GM18519 (cell line): ENCODE data around the gene KCNQ1OT1.

Source experiments
- ATAC-seq: cut with Tn5 transposase; IDR thresholded peaks from one replicate; pipeline ENCODE4 v1.9.1; 2021; ENCODE audit warnings: mild to moderate bottlenecking, moderate library complexity; ENCODE audit not compliant: unreplicated experiment, low FRiP score

KCNQ1OT1 gene

DNA sequence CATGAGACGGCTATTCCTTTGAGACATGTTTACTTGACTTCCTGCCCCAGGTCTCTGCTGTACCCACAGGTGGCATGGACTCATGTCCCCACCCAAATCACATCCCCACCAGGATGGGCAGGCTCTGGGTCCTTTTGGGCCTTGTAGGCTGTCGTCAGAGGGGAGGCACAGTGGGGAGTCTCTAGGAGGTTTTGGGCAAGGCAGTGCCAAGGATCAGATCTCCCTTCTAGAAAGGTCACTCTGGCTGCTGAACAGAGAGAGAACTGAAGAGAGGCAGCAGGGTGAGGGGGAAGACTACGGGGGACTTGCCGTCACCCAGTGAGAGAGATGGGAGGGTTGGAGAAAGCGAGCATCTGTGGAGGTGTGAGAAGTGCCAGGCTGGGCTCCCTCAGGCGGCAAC lies 4.6 kb upstream of the KCNQ1OT1 start:
- ATAC-seq: no peak

DNA sequence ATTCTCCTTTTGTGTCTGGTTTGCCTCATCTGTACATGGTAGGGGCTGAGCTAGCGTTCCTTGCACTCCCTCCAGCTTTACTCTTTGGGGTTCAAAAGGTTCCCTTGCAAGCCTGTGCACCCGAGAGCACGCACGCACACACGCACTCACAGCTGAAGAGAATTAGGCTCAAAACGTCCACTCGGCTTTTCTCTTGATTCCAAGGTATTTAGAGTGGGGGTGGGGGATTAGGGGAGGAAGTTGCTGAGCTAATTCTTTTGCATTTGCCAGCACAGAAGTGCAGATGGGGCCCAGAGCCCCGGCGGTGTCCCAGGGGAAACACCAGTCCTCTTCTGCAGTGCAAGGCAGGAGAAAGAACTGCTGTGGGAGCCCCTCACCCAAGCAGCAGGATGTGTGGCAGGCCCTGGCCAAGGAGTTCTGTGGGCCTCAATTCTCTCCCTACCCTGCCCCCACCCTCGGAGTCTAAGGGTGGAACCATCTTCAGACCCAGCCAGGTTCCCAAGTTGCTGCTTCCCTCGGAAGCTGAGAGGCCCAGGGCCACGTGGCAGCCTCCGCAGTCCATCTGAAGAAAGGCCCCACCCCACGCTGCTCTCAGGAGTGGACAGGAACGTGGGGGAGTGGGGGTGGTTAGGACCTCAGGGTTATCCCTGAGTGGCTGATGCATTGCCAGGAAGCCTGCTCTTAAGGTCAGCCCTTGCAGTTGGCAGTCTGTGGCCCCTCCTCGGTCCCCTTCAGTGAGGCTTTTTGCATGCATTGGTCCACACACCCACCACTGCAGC lies 3.8 kb upstream of the KCNQ1OT1 start:
- ATAC-seq: no peak

DNA sequence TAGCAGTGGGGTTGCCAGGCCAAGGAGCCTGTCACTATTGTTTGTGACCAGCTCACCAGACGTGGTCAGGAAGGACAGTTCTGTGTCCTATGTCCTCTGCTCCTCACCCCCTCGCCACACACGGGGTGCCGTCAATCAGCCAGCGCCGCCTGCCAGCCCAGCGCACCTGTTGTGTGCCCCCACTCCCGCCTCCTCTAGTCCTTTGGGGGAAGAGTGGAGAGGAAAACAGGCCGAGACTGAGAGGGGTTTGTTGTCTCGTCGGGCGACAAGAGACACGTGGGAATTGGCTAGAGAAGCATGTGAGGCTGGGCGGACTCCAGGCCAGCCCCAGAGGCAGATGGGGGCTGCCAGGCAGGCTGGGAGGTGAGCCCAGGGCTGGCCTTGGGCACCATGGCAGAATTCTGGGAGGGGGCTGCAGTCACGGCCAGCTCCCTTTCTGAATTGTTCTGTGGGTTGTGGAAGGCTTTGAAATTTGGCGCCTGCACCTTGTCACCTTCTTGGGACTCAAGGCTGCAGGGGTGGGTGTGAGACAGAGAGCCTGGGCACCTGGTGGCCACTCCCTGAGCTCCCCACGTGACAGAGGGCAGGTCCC lies 3.1 kb upstream of the KCNQ1OT1 start:
- ATAC-seq: no peak

DNA sequence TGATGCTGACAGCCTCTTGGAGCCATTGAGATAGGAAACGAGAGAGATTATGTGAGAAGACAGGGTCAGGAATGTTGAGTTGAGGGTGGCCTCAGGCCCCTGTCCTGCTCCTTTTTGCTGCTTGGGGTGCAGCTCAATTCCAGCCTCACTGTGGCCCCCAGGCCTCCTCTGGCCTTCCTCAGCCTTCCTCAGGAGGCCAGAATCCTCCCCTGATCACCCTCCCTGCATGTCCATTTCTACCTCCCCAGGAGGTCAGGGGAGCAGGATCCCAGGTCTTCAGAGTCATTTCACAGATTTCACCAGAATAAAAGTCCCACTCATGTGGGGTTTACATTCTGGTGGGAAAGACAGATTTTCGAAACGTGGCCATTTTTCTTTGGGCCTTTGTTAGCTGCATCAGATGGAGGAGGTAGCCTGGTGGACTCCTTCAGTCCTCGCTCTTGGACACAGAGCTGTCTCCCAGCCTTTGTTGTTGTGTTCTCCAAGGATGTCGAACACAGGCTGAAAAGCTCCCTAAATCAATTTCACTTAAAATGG lies 2.2 kb upstream of the KCNQ1OT1 start:
- no peak for ATAC-seq

DNA sequence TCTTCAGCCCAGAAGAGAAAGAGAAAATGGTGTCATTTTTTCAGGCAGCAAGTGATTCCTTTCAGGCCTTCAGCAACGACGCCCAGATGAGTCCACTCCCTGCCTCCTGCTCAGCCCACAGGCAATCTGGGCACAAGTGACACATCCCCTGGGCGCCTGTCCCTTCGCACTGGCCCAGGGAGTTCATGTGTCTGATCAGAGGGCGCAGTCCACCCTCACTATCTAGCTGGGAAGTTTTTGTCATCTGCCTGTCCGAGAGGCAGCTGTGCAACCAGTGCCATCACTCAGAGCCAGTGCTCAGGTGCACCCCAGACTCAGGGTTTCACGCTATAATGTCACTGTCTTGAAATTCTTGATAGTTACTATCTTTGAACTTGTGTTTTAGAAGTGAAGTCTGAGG lies 1.4 kb upstream of the KCNQ1OT1 start:
- no peak for ATAC-seq

DNA sequence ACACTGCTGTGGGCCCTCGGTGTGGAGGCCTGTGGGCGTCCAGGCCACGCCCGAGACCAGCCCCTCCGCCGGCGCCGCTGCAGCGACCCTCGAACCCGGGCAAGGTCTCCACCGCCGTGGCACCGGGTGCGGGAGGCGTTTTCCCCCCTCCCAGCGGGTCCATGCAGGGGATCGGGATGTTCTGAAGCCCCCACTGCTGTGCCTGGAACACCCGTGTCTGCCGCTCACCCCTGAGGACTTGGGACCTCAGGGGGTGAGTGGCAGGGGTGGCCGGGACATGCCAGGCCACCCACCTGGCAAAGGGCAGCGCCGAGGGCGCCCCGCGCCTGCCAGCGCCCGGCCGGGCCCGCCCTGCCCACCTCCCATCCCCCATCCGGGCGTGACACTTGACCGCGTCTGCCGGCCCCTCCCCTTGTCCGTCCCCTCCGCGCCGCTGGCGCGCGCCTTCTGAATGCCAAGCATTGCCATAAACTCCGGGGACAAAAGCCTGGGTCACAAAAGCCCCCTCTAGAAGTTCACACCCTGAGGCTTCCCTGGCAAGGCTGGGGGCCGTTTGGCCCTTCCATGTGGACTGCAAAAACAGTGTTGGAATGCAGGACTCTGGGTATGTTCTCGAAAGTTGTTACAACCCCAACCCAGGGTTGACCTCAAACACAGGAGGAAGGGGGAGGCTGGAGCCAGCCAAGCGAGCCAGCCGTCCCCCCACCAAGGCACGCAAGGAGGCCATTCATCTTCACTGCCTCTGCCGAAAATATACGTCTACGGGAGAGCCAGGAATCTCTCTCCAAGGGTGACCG lies 819 bp upstream of the KCNQ1OT1 start:
- ATAC-seq: no peak

DNA sequence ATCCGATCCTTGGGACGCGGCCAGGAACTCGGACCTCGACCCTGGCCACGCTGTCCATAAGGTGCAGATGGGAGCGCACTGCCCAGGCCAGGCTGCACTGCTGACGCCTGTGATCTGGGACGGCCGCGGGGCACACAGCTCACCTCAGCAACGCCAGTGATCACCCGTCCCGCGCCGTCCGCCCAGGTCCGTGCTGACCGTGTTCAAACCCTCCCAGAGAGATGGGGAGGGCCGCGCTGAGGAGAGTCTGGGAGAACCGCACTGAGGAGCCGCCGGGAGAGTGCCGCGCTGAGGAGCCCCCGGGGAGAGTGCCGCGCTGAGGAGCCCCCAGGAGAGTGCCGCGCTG lies 636 bp downstream of the KCNQ1OT1 start:
- ATAC-seq: no peak

DNA sequence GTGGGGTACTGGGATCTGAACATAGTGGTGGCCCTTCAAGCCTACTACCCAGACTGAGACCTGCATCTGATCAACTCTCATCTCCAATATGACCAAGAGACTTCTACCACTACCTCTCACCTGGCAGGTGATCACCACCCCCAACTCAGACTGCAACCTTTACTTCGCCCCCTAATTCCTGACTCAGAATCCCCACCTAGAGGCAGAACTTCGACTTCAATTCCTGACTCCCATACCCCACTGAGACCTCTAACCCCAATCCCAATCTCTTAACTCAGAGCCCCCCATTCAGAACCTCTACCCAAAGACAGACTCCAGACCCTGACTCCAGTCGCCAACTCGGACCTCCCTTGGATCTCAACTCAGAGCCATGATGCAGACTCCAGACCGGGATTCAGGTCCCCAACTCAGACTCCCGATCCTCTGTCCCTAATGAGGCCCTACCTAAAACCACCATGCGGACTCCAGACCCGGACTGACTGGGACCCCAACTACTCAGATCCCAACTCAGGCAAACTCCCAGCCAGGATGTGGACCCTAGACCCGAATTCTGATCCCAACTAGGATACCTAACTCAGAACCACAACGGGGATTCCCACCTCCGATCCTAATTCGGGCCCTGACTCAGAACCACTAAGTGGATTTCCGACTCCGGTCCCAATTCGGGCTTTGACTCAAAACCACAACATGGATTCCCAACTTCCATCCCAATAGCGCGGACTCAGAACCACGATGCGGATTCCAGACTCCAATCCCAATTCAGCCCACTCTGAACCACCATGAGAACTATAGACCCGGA lies 1.2 kb downstream of the KCNQ1OT1 start:
- ATAC-seq: no peak

DNA sequence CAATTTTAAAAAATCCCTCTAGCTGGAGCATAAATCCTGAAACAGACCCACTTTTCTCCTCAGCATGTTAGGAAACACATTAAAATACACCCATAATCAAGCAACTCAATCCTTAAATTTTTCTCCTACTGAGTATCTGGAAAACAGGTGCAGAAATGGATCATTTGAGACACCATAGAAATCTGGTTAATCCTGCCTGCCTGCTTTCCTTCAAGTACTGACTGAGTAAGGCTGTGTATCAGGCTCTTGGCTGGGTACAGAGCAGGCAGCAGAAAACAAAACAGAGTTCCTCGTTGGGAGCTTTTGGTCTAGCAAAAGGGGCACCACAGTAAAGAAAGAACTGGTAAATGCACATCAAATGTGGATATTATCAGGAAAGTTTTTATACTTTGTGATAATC lies 1.9 kb downstream of the KCNQ1OT1 start:
- no peak for ATAC-seq

DNA sequence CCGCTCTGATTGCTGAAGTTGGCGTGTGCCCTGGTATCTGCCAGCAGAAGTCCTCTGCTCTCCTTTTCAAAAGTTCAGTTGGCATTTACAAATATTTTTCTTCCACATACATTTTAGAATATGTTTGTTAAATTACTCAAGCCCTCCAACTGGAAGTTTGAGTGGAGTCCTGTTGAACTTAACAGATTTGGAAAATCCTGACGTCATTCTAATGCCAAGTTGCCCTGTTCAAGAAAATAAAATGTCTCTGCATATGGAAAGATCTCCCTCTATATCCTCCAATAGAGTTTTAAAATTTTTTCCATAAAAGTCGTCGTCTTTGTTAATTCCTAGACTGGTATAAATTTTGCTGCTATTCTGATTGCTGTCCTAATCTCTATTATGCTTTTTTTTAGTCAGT lies 3.3 kb downstream of the KCNQ1OT1 start:
- no peak for ATAC-seq

DNA sequence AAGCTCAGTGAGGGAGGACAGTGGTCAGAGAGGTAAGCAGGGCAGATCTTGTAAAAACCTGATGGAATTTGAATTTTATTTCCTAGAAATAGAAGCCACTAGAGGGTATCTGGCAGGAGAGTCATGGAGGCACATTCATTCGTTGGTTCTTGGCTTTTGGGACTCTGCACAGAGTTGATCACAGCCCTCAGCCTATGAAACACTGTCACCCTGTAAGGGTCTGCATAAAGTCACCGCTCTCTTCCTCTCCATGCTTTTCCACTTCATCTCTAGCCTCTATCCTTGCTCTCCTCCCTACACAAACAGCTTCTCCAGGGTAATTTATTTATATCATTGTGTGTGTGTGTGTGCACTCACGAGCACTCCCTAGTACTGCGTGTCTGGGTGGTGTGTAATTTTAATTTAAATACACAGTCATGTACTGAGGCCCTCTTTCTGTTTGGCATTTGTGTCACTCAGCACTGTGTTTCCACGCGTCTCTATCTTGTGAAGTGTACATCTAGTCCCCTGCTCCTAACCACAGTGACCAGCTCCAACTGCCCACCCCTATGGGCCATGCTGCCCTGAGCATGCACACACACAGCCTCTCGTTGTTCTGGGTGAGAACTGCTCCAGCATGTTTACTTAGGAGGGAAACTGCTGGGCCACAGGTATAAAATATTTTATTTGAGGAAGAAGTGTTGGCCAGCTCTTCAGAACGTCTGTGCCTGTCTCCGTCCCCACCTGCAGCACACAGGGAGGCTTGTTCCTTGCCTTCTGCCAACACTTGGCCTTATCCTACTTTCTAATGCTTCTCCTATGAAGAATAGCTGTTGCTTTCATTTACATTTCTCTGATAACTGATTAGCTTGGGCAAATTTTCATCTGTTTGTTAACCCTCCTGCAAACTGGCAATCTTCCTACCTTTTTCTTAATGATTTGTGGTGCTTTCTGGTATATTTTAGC lies 4.5 kb downstream of the KCNQ1OT1 start:
- no peak for ATAC-seq

DNA sequence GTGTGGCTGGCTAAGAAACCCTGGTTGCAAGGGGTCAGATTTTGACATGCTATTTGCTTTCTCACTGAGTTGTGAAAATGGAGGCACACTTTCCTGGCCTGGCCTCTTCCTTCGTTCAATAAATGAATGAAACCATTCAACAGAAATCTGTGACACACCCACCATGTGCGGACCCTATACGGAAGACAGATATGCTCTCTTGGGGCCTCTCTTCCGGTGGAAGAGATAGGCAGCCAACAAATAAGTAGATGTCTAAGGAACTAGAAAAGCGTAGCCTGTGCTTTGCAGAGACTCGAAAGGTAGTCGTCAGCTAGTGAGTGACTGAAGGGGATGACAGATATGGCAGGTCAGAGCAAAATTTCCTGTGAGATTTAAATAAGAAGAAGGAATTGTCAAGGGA lies 5.3 kb downstream of the KCNQ1OT1 start:
- no peak for ATAC-seq

DNA sequence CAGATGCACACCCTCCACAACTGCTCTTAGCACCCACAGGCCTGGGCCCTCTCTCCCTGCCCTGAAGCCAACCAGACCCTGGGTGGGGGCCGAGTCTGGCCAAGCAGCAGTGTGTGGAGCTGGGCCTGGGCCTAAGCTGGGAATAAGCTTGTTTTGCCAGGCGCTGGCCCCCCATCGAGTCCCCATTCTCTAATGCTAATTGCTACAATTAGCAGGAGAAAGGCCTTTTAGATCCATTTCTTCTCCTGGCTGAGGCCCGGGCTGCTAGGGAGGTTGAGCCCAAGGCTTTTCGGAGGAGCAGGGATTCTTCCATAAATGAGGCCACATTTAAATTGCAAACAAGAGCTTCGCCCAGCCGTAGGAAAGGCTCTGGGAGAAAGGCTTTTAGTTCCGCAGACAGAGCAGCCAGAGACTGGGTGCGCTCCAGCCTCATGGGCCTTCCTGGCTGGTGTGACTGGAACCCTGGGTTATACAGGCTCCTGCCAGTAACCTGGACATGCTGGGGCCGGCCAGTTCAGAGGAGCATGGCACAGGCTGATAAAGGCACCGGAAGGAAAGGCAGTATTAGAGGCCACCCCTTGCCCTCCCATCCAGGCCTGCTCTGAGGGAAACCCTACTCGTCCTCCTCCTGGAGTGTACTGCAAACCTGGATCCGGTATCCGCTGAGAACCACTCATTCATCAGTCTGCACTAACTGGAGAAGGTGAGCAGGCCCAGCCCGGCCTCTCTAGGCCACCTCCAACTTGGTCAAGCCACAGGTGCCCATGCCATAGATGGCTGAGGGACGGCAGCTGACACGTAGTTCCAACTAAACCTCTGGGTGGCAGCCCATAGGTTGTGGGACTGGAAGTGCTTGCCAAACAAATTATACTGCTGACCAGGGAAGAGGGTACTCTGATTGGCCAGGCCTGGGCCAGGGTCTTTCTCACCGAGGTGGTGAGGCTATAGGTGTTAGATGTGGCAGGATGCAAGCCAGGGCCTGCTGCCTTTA lies 6.2 kb downstream of the KCNQ1OT1 start:
- no peak for ATAC-seq

DNA sequence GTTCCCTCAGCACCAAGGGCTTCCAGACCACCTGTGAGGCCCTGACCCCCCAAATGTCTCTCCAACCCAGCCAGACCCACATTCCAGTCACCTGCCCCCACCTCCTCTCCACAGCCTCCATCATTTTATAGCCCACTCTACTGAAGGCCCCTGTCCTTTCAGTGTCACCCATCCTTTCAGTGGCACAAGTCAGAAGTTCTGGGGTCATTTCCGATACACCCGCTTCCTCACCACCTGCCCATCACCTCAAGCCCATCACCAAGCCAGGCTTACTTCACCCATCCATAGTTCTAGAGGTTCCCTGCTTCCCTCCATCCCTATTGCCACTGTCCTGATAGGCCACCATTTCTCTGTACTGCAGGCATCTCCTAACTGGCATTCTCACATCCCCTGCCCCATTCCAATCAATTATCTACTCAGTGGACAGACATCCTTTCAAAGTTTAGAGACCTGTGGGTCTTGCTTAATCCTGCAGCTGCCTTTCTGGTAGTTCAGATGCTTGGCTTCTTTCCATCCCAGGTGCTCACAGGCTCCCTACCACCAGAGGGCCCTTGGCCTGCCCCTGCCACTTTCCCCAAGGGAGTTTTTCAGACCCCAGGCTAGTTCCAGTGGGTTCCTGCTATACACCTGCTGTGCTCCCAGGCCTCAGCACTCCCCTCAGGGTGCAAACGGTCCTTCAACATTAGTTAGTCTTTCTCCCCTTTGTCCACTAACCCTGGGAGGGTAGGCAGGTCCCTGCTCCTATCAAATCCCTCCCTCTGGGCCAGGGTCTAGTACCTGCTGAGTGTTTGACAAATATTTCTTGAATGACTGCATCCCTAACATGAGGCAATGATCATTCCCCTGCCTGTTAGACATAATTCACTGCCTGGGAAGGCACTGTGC lies 7.6 kb downstream of the KCNQ1OT1 start:
- ATAC-seq: no peak

DNA sequence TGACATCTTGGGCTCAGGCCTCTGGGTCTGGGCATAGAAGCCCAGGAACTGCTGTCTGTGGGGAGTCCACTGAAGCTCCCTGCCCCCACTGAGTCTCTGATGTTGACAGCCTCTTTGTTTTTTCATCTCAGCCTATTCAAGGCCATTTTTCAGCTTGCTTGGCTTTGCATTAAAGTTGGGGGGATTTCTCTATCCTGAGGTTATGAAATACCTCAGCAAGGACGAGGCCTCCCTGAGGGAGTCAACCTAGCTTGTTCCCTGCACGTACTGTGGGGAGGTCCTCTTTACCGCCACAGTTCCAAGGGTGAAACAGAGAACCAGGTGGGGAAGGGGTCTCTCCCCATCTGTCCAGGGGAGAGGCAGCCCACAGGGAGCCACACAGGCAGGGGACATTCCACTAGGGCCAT lies 8.4 kb downstream of the KCNQ1OT1 start:
- no peak for ATAC-seq

DNA sequence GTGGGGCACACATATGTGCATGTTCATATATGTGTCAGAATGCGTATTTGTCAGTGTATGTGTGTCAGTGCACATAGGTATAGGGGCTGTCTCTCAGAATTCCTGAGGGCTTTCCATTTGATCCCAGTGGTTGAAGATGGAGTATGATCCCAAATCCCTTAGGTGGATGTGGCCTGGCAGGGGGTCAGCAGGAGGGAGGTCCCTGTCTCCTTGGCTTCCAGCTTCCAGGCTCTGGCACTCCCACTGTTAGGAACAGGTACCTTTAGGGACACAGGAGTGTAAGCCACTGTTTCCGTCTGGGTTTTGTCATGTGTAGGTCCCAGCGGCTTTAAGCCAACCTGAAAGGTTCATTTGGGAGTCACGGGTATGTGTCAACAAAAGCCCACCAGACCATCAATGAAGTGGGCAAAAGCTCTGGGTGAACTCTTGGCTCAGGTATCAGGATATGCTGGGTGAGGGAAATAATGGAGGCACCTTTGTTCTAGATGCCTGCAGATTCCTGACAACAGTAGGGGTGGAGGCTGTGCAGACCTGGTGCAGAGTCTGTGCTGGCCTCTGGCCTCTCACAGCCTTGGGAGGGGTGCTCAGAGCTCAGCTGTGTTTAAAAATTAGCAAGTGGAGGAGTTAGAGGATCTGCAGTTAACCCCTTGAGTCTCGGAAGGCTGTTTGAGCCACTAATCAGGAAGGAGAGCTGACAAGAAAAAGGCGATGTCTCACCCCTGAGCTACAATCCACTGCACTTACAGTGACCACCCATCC lies 9.0 kb downstream of the KCNQ1OT1 start:
- ATAC-seq: no peak
